RWPE2 (cell line): ENCODE results near the gene MBNL1.

ENCODE experiments used
- ATAC-seq: fragments of 200-7000 bp; cut with Tn5 transposase; 3 replicates; pipeline ENCODE4 v1.9.1; 2021; ENCODE audit warnings: low read depth
- DNase-seq: peaks from one replicate; pipeline ENCODE4 v3.0.0-alpha.2; 2020; ENCODE audit warnings: low spot score
- H3K27ac ChIP-seq: fragments of 450-650 bp; 2 replicates; pipeline ENCODE4 v1.5.1; 2017; ENCODE audit warnings: mild to moderate bottlenecking; ENCODE audit not compliant: poor library complexity, severe bottlenecking
- H3K27me3 ChIP-seq: fragments of 250-450 bp; sonication (Bioruptor Pico); 2 replicates; pipeline ENCODE4 v1.5.1; 2021; ENCODE audit warnings: mild to moderate bottlenecking, moderate library complexity; ENCODE audit not compliant: insufficient read depth, poor library complexity, severe bottlenecking
- H3K36me3 ChIP-seq: fragments of 250-450 bp; sonication (Bioruptor Pico); 2 replicates; pipeline ENCODE4 v1.5.1; 2020; ENCODE audit warnings: low read depth, mild to moderate bottlenecking, moderate library complexity
- H3K4me1 ChIP-seq: fragments of 250-450 bp; sonication (Bioruptor Pico); 2 replicates; pipeline ENCODE4 v1.5.1; 2021; ENCODE audit warnings: mild to moderate bottlenecking, moderate library complexity; ENCODE audit not compliant: insufficient read depth, poor library complexity, severe bottlenecking
- H3K4me3 ChIP-seq: fragments of 250-450 bp; sonication (Bioruptor Pico); 2 replicates; pipeline ENCODE4 v1.5.1; 2021; ENCODE audit warnings: mild to moderate bottlenecking, moderate library complexity; ENCODE audit not compliant: severe bottlenecking
- H3K9me3 ChIP-seq: fragments of 250-450 bp; sonication (Bioruptor Pico); 2 replicates; pipeline ENCODE4 v1.5.1; 2021; ENCODE audit warnings: mild to moderate bottlenecking, moderate library complexity; ENCODE audit not compliant: severe bottlenecking
- TF ChIP-seq, protein P1 (sequence below): fragments of 450-650 bp; IDR thresholded peaks from one replicate; pipeline ENCODE4 v1.5.1; 2017; ENCODE audit warnings: mild to moderate bottlenecking, moderate library complexity; ENCODE audit not compliant: poor library complexity, severe bottlenecking

The MBNL1 gene

GRCh38 chr3:152379415-152380042 lies 110.8 kb downstream of the MBNL1 start:
- peak; percentile 54 for ATAC-seq
- Histone ChIP-seq H3K4me1 (peaks cover 62% of the 10 kb centered on the region), H3K36me3 (no peaks in the 10 kb centered on the region), H3K27me3 (no peaks in the 10 kb centered on the region), H3K4me3 (no peak overlapping the region), H3K9me3 (no peaks in the 10 kb centered on the region), H3K27ac (peak overlapping the region; percentile 90)
- no peak for DNase-seq
- TF ChIP-seq, protein P1, sequence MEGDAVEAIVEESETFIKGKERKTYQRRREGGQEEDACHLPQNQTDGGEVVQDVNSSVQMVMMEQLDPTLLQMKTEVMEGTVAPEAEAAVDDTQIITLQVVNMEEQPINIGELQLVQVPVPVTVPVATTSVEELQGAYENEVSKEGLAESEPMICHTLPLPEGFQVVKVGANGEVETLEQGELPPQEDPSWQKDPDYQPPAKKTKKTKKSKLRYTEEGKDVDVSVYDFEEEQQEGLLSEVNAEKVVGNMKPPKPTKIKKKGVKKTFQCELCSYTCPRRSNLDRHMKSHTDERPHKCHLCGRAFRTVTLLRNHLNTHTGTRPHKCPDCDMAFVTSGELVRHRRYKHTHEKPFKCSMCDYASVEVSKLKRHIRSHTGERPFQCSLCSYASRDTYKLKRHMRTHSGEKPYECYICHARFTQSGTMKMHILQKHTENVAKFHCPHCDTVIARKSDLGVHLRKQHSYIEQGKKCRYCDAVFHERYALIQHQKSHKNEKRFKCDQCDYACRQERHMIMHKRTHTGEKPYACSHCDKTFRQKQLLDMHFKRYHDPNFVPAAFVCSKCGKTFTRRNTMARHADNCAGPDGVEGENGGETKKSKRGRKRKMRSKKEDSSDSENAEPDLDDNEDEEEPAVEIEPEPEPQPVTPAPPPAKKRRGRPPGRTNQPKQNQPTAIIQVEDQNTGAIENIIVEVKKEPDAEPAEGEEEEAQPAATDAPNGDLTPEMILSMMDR, result no peak

- Histone ChIP-seq H3K4me1 (peaks cover 67% of the 10 kb centered on the region), H3K27ac (peak overlapping the region; percentile 90), H3K4me3 (no peak overlapping the region), H3K36me3 (no peaks in the 10 kb centered on the region), H3K9me3 (no peaks in the 10 kb centered on the region), H3K27me3 (no peaks in the 10 kb centered on the region)
- ATAC-seq, result peak; percentile 48
- DNase-seq, result no peak
- TF ChIP-seq, protein P1, result no peak
Observed at GRCh38 chr3:152380043-152380442, 111.3 kb downstream of the MBNL1 start.

DNA sequence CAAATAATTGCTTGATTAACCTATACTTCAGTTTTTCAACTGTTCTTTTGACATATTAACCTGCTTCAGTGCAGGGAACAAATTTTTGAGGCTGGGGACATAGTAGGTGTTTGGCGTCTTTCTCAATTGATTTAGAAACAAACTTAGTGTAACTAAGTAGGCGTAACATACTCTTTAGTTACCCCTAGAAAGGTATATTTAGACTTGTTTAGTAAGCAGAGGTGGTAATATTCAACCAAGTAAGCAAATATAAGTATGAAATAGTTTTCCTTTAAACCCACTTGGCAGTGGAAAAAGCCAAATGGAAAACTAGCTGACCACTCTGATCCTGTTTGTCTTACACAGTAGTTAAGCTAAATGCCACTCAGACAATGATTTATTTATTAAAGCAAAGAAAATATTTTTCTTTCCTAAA lies 113.2 kb downstream of the MBNL1 start:
- H3K9me3 ChIP-seq, result no peaks in the 10 kb centered on the region
- TF ChIP-seq, protein P1, result no peak

GRCh38 chr3:152382312-152383135 lies 113.8 kb downstream of the MBNL1 start:
- peaks cover 84% of the 10 kb centered on the region for H3K4me1 ChIP-seq
- DNase-seq (no peak), ATAC-seq (peak; percentile 14)
- H3K9me3 ChIP-seq, result no peaks in the 10 kb centered on the region
- H3K27me3 ChIP-seq, result no peaks in the 10 kb centered on the region
- no peaks in the 10 kb centered on the region; the same call in 1 of the 2 replicates for H3K36me3 ChIP-seq
- H3K4me3 ChIP-seq, result peak overlapping the region; percentile 11
- TF ChIP-seq, protein P1, result no peak
- H3K27ac ChIP-seq, result peak overlapping the region; percentile 90

More for the DNA sequence above, 113.2 kb downstream of the MBNL1 start:
- ATAC-seq (no peak), DNase-seq (no peak)
- peak overlapping the region; percentile 11 for H3K4me3 ChIP-seq
- no peaks in the 10 kb centered on the region for H3K27me3 ChIP-seq
- H3K4me1 ChIP-seq, result peaks cover 77% of the 10 kb centered on the region
- no peaks in the 10 kb centered on the region; the same call in 1 of the 2 replicates for H3K36me3 ChIP-seq
- H3K27ac ChIP-seq, result peak overlapping the region; percentile 90
